Activated naive CD4-positive, alpha-beta T cell treated with anti-CD3 and anti-CD28 coated beads, Interleukin-2, amount 50 U/mL, for 16 hours (primary cell): ENCODE results near the gene SETD5.
A peak's percentile ranks its signal among the peaks of the same experiment; 100 is the strongest.

Source experiments
- DNase-seq: peaks from one replicate; pipeline ENCODE4 v3.0.0-alpha.2; 2020

The SETD5 gene

GRCh38 chr3:9397332-9397905 lies at the start of gene SETD5:
SETD5 (plus strand) TSS chr3:9397615; CDS start chr3:9428939, 31,324 bp downstream.
- peak; percentile 99 for DNase-seq

GRCh38 chr3:9347887-9348286 lies 49.5 kb upstream of the SETD5 start:
- no peak for DNase-seq

GRCh38 chr3:9349321-9350117 lies 47.9 kb upstream of the SETD5 start:
- DNase-seq, result no peak

GRCh38 chr3:9351709-9352126 lies 45.7 kb upstream of the SETD5 start:
- DNase-seq, result no peak

- DNase-seq, result peak; percentile 54
These were observed 44.3 kb upstream of the SETD5 start for GRCh38 chr3:9352917-9353752.

GRCh38 chr3:9361691-9362388 lies 35.6 kb upstream of the SETD5 start:
- no peak for DNase-seq

- peak; percentile 93 for DNase-seq
These were observed 34.5 kb upstream of the SETD5 start, which contains the start of gene THUMPD3 for GRCh38 chr3:9362731-9363530. THUMPD3 (plus strand) TSS chr3:9363054; CDS start chr3:9365069, 2,015 bp downstream.

GRCh38 chr3:9369508-9369907 lies 27.9 kb upstream of the SETD5 start:
- no peak for DNase-seq

GRCh38 chr3:9373465-9373864 lies 23.9 kb upstream of the SETD5 start:
- no peak for DNase-seq

GRCh38 chr3:9377981-9378380 lies 19.4 kb upstream of the SETD5 start:
- DNase-seq, result no peak

GRCh38 chr3:9379327-9379726 lies 18.1 kb upstream of the SETD5 start:
- DNase-seq, result no peak

- no peak for DNase-seq
These were observed 17.4 kb upstream of the SETD5 start for GRCh38 chr3:9380014-9380413.

GRCh38 chr3:9384141-9384828 lies 13.1 kb upstream of the SETD5 start:
- DNase-seq, result no peak

- DNase-seq, result no peak
These were observed 12.0 kb upstream of the SETD5 start for GRCh38 chr3:9385187-9386077.

GRCh38 chr3:9386078-9386459 lies 11.3 kb upstream of the SETD5 start:
- DNase-seq, result no peak

- no peak for DNase-seq
These were observed 10.7 kb upstream of the SETD5 start for GRCh38 chr3:9386501-9387321.

GRCh38 chr3:9387322-9387655 lies 10.1 kb upstream of the SETD5 start:
- no peak for DNase-seq

- no peak for DNase-seq
These were observed 9.3 kb upstream of the SETD5 start for GRCh38 chr3:9388142-9388541.

- no peak for DNase-seq
These were observed 8.7 kb upstream of the SETD5 start for GRCh38 chr3:9388562-9389272.
